NCI-H1105 treated with DMSO at 0.1 percent for 48 hours (cell line): ENCODE results near the gene EZH1.

Experiments
- DNase-seq: peaks from one replicate; lab custom pipeline; 2025; lab: John Stamatoyannopoulos, UW

Gene EZH1

GRCh38 chr17:42709561-42709960 is 35.3 kb downstream of the EZH1 start:
- DNase-seq: no peak

DNA sequence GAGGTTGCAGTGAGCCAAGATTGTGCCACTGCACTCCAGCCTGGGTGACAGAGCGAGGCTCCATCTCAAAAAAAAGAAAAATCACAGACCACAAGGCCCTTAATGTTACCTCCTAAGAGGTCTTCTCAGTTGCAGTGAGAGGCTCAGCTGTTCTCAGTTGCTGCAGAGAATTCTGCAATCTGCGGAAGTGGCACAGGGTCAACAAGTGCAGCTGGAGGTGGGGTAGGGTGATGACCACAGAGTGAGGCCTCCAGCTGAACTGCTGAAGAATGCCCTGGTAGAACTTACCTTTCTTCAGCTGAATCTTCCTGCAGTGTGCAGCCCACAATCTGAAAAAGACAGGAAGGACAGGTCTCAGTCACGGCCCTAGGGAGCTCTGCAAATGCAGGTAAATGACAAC is 36.3 kb downstream of the EZH1 start:
- no peak for DNase-seq

GRCh38 chr17:42706732-42707131 is 38.1 kb downstream of the EZH1 start:
- no peak for DNase-seq

DNA sequence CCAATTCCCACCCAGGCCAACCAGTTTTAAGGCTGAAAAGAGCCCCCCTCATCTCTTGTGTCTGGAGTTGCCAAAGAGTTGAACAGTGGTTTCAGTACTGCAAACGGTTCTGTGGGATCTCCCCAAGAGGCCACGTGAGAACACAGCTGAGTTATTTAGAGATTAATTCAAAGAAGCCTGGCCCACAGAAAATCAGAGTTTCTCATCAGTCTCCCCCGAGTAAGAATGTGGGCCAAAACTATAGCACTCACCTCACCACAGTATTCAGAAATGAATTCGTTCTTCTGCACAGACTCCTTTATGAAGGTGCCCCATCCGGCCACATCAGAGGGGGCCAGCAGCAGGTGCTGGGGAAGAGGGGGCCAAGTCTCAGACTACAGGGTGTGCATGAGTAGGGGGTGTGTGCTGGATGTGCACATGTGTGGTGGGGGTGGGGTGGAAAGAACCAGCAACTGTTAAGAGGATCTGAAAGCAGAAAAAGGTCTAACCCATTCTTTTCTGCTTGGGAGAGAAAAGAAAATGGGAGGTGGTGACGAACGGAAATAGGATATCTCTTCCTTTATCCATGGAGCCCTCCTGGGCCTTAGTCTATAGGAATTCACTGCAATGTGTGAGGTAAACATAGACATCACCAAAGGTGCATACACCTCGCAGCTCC is 39.9 kb downstream of the EZH1 start:
- no peak for DNase-seq

- DNase-seq: no peak
Observed at GRCh38 chr17:42704490-42704836, 40.4 kb downstream of the EZH1 start.

- DNase-seq: no peak
Observed at GRCh38 chr17:42702446-42702845, 42.4 kb downstream of the EZH1 start.

- no peak for DNase-seq
Observed at GRCh38 chr17:42700586-42701289, 44.1 kb downstream of the EZH1 start.

DNA sequence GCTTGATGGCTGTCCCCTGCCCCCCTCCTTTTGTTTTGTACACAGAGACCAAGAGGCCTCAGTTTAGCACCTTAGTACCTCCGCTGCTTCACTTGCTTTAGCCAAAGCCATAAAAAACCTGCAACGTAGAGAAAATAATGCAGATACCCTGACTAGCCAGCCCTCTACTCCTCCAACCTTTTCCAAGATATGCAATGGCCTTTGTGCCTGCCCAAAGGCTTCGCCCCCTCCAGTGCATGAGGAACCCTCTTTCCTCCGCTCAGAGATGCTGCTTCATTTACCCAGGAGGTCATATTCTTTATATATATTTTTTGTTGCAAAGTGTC is 45.5 kb downstream of the EZH1 start:
- DNase-seq: no peak

DNA sequence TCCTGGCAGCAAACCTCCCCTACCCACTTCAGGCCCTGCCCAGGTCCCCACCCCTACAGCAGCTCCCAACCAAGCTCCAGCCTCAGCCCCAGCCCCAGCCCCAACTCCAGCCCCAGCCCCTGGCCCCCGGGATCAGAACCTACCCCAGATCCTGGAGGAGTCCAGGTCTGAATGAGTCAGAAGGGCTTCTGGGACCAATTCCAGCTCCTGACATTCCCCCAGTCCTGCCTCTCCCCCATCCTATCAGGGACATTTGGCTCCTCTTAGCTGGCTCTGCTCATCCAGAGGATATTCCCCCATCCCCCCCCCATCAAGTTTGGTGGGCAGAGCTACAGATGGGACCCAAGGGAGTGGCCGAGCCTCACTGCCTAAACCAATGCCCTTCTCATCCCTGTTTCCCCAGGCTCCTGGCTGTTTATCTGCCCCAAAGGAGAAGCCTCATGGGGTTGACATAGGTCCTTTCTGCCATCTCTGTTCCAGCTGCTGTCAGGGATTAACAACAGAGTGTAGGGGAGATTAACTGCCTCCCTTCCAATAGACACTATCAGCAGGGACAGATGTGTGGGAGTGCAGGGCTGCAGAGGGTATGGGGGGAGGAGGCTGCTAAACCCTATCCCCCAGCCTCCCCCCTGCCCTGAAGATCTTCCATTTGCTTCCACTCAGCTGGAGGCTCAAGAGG is 46.0 kb downstream of the EZH1 start:
- DNase-seq: no peak

- DNase-seq: no peak
Observed at GRCh38 chr17:42697108-42697811, 47.6 kb downstream of the EZH1 start.

DNA sequence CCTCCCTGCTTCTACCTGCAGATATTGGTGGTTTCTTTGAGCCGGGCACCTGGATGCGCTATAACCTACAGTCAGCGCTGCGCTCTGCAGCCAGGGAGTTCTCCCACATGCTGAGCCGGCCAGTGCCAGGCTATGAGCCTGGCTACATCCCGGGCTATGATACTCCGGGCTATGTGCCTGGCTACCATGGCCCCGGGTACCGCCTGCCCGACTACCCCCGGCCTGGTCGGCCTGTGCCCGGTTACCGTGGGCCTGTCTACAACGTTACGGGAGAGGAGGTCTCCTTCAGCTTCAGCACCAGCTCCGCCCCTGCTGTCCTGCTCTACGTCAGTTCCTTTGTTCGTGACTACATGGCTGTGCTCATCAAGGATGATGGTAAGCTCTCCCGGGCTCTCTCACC is 49.3 kb downstream of the EZH1 start:
- no peak for DNase-seq

GRCh38 chr17:42694524-42694923 is 50.3 kb downstream of the EZH1 start:
- no peak for DNase-seq

- DNase-seq: no peak
Observed at GRCh38 chr17:42692489-42692888, 52.4 kb downstream of the EZH1 start.

DNA sequence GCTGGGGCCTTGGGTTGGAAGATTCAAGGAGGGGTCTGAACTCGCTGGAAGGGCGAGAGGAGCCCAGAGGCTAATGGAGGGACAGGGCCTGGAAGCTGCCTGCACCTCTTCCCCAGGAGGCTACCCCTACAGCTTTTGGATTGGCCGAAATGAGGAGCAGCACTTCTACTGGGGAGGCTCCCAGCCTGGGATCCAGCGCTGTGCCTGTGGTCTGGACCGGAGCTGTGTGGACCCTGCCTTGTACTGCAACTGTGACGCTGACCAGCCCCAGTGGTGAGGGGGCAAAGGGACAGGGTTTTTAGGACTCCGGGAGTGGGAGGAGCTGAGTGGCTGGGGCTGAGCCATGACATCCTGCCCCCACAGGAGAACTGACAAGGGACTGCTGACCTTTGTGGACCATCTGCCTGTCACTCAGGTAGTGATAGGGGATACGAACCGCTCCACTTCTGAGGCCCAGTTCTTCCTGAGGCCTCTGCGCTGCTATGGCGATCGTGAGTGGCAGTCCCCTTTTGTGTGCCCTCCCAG is 53.8 kb downstream of the EZH1 start:
- no peak for DNase-seq

DNA sequence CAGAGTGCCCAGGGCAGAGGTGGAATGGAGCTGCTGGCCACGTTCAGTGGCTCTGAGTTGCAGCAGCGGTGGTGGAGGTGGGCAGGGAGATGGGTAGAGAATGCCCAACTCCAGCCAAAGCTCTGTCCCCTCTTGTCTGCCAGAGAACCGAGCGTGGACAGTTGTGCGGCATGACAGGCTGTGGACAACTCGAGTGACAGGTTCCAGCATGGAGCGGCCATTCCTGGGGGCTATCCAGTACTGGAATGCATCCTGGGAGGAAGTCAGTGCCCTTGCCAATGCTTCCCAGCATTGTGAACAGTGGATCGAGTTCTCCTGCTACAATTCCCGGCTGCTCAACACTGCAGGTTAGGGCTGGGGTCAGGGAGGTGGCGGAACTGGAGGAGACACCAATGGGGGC is 54.2 kb downstream of the EZH1 start:
- DNase-seq: no peak

- DNase-seq: no peak
Observed at GRCh38 chr17:42687707-42688320, 57.0 kb downstream of the EZH1 start.

DNA sequence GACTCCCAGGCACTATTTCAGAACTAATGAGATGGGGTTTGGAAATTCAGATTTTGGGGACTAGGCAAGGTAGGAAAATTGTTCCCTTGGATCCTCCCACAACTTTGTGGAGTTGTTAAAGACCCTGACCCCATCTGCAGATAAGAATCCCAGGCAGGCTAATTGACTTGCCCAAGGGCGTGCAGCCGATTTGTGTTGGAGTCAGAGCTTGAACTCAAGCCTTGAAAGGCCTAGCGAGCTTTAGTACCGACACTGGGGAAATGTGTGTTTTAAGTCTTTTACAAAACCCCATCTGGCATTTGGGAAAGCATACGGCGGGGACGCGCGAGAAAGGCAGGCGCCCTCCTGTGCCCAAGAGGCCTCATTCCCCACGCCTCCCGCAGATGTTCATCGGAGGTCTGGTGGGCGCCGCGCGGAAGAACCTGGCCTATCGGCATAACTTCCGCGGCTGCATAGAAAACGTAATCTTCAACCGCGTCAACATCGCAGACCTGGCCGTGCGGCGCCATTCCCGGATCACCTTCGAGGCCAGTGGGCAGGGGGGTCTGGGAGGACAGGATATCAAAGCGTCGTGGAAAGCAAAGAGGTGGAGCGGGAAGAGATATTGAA is 58.2 kb downstream of the EZH1 start:
- DNase-seq: no peak

DNA sequence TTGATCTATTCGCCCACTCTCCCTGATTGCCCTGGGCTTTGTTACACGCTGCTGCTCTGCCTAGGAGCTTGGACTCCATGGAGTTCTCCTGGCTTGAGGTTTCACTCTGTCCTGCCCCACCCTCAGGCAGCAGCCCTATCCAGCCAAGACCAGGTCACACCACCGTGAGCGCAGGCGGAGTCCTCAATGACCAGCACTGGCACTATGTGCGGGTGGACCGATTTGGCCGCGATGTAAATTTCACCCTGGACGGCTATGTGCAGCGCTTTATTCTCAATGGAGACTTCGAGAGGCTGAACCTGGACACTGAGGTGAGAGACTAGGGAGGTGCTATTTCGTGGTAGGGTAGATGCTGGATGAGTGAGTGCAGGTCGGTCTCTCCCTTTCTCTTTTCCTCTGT is 59.0 kb downstream of the EZH1 start:
- no peak for DNase-seq

DNA sequence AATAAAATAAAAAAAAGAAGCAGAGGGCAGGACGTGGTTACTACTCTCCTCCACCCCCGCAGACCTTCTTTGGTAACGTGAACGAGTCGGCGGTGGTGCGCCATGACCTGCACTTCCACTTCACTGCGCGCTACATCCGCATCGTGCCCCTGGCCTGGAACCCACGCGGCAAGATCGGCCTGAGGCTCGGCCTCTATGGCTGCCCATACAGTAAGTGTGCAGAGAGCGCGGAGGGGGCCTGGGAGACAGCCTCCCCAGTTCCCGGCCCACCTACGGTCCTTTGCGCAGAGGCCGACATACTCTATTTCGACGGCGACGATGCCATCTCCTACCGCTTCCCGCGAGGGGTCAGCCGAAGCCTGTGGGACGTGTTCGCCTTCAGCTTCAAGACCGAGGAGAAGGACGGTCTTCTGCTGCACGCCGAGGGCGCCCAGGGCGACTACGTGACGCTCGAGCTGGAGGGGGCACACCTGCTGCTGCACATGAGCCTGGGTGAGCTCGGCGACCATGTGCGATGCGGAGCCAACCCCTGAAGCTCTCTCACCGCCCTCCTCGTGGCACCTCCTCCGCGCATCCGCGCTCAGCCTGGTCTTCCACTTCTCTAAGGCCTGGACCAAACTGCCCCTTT is 59.8 kb downstream of the EZH1 start:
- no peak for DNase-seq

DNA sequence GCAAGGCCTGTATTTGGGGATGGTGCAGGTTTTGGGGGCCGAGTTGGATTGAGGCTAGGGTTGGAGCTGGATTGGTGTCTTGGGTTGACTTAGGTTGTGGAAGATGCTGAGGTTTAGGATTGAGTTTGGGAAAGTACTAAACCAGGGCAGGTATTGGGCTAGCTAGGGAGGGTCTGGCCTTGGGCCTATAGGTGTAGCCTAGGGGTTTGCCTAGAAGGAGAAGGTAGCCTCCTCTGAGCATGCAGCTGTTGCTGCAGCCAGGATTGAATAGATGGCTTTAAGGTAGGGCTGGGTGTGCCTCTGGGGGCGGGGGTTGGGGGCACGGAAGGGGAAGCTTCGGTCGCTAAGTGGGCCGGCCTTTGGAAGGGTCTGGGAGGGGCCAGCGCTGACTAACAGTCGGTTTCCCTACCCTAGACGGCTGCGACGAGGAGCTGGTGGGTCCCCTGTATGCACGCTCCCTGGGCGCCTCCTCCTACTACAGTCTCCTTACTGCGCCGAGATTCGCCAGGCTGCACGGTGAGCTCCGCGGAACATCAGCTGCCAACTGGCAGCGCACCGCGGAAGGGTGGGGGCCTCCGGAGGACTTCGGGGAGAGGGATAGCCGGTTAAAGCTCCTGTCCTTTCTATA is 61.3 kb downstream of the EZH1 start:
- no peak for DNase-seq
